Measurements from ENCODE around the gene SMYD3.

DNA sequence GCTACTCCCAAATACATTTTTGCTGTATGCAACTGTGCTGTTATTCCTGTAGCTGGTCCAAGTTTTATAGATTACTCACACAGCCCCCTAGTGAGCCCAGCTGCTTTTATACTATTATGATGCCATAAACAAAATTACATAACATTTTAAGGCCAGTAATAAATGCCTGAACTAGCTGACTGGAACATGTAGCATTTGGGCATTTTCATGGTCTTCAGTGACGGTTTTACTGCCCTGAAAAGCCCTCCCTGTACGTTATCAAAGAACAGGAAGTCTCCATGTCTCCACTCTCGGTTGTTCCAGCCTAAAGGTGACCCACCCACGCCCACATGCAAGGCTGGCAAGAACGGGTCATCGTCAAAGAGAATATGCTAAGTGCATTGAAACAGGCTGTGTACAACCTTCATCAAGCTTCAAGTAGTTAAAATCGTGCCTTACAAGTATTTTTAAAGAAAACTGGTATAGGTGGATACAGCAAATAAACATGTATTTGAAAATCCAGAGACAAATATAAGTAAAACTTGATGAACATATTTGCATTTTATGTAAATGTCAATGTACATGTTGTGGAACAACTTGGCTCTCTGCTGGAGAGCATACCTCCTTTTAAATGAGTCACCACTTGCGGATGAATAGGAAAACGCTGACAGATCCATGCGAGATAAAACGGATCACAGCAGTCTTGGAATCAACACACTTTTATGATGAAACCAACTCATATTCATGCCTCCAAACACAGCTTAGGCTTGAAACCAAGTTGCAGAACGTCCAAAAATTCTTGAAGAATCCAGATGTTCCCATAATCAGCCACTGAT lies 520.5 kb downstream of the SMYD3 start:
- TF ChIP-seq, protein P1, sequence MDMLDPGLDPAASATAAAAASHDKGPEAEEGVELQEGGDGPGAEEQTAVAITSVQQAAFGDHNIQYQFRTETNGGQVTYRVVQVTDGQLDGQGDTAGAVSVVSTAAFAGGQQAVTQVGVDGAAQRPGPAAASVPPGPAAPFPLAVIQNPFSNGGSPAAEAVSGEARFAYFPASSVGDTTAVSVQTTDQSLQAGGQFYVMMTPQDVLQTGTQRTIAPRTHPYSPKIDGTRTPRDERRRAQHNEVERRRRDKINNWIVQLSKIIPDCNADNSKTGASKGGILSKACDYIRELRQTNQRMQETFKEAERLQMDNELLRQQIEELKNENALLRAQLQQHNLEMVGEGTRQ (IDR thresholded peaks at IDR 0.05; ENCODE audit: low read depth, low read length), result no peak
- TF ChIP-seq, protein P2, sequence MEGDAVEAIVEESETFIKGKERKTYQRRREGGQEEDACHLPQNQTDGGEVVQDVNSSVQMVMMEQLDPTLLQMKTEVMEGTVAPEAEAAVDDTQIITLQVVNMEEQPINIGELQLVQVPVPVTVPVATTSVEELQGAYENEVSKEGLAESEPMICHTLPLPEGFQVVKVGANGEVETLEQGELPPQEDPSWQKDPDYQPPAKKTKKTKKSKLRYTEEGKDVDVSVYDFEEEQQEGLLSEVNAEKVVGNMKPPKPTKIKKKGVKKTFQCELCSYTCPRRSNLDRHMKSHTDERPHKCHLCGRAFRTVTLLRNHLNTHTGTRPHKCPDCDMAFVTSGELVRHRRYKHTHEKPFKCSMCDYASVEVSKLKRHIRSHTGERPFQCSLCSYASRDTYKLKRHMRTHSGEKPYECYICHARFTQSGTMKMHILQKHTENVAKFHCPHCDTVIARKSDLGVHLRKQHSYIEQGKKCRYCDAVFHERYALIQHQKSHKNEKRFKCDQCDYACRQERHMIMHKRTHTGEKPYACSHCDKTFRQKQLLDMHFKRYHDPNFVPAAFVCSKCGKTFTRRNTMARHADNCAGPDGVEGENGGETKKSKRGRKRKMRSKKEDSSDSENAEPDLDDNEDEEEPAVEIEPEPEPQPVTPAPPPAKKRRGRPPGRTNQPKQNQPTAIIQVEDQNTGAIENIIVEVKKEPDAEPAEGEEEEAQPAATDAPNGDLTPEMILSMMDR (conservative IDR thresholded peaks at IDR 0.05; ENCODE audit: low read depth, low read length), result no peak
- TF ChIP-seq POLR2A (IDR thresholded peaks at IDR 0.05; ENCODE audit: low read depth, low read length) (no peak), MAFK (IDR thresholded peaks at IDR 0.05; ENCODE audit: low read depth, low read length) (peak; percentile 62), RFX5 (IDR thresholded peaks at IDR 0.05; ENCODE audit: low read depth, low read length) (no peak), RAD21 (IDR thresholded peaks at IDR 0.05; ENCODE audit: low read length) (no peak), MAZ (IDR thresholded peaks at IDR 0.05; ENCODE audit: borderline replicate concordance, low read depth, low read length) (no peak), FOS (IDR thresholded peaks at IDR 0.05; ENCODE audit: low read depth, low read length) (peak; percentile 72), RCOR1 (IDR thresholded peaks at IDR 0.05; ENCODE audit: insufficient replicate concordance, low read length) (no peak)
- TF ChIP-seq, protein P3, sequence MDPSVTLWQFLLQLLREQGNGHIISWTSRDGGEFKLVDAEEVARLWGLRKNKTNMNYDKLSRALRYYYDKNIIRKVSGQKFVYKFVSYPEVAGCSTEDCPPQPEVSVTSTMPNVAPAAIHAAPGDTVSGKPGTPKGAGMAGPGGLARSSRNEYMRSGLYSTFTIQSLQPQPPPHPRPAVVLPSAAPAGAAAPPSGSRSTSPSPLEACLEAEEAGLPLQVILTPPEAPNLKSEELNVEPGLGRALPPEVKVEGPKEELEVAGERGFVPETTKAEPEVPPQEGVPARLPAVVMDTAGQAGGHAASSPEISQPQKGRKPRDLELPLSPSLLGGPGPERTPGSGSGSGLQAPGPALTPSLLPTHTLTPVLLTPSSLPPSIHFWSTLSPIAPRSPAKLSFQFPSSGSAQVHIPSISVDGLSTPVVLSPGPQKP (IDR thresholded peaks at IDR 0.05; ENCODE audit: borderline replicate concordance, low read depth, low read length), result no peak
